HepG2 (cell line): ENCODE measurements around the gene IRX3. TPM values are rescaled to one million over a fixed set of nuclear protein-coding genes. Genes with fewer than 3 reads are reported as not detected.

Experiments
- ATAC-seq: fragments of 200-7000 bp; cut with Tn5 transposase; 3 replicates; pipeline ENCODE4 v1.9.1; 2020; ENCODE audit warnings: mild to moderate bottlenecking, moderate library complexity
- BruUV-seq: library from RNA; stranded (reverse); fragments of 400-500 nt; replicated peaks from 2 replicates; lab custom pipeline; 2021; lab: Mats Ljungman, UMichigan
- CTCF ChIA-PET: fragments of 300-600 bp; formaldehyde crosslinking; extraction: SDS; loops from one replicate; lab custom pipeline; 2021; ENCODE audit warnings: low total read pairs, inconsistent platforms, low intra/inter-chr PET ratio; lab: Yijun Ruan, JAX
- POLR2A ChIA-PET: fragments of 350-600 bp; sonication (Branson Sonifier 250); formaldehyde crosslinking; loops from one replicate; lab custom pipeline; 2020; ENCODE audit warnings: antibody characterized with exemption, inconsistent platforms; lab: Yijun Ruan, JAX
- DNase-seq: peaks from one replicate; pipeline ENCODE4 v3.0.0-alpha.2; 2015; ENCODE audit warnings: low spot score
- FAIRE-seq: peaks from 3 replicates; lab custom pipeline; 2011; peaks lifted over from hg19 to GRCh38; lab: Jason Lieb, UNC
- H2AFZ ChIP-seq: one replicate; pipeline ENCODE4 v1.6.1; 2011; ENCODE audit warnings: low read length, inconsistent platforms
- H3K27ac ChIP-seq: fragments of 300-600 bp; 3 replicates; pipeline ENCODE4 v1.8.0; 2011; ENCODE audit warnings: mixed run types, mild to moderate bottlenecking, mixed read lengths, low read length, inconsistent platforms; ENCODE audit not compliant: insufficient read depth; ENCODE audit errors: extremely low read length
- H3K27me3 ChIP-seq, 2 experiments: fragments of 200-600 bp in 1 of 2; 2 replicates in 1 of 2; 3 replicates in 1 of 2; pipeline versions ENCODE4 v1.6.0 to v1.8.0; 2011; ENCODE audit warnings: low read length in 2 of 2, mild to moderate bottlenecking in 2 of 2, moderate library complexity in 2 of 2, inconsistent platforms in 1 of 2; ENCODE audit not compliant: insufficient read depth in 2 of 2, control insufficient read depth in 1 of 2
- H3K36me3 ChIP-seq, 2 experiments: fragments of 200-600 bp in 1 of 2; replicated peaks in 1 of 2; 2 replicates in 1 of 2; 3 replicates in 1 of 2; pipeline versions ENCODE4 v1.5.1 to v1.8.0; 2011; ENCODE audit warnings: low read length in 2 of 2, inconsistent platforms in 1 of 2; ENCODE audit not compliant: insufficient read depth in 2 of 2, control insufficient read depth in 1 of 2
- H3K4me1 ChIP-seq: 2 replicates; pipeline ENCODE4 v1.5.1; 2012; ENCODE audit warnings: low read length, inconsistent platforms; ENCODE audit not compliant: insufficient read depth
- H3K4me2 ChIP-seq: 2 replicates; pipeline ENCODE4 v1.6.0; 2011; ENCODE audit warnings: low read depth, low read length, inconsistent platforms
- H3K4me3 ChIP-seq, 3 experiments: fragments of 200-600 bp in 1 of 3; sonication (generic), shearing (Covaris generic) in 1 of 3; replicated peaks in 1 of 3; 2 replicates each; pipeline ENCODE4 v1.5.1; 2011 to 2016; ENCODE audit warnings: low read length in 3 of 3, inconsistent platforms in 2 of 3, low read depth in 2 of 3, mild to moderate bottlenecking in 2 of 3, control low read depth in 1 of 3, mixed read lengths in 1 of 3; ENCODE audit not compliant: insufficient read depth in 1 of 3
- H3K79me2 ChIP-seq: one replicate; pipeline ENCODE4 v1.6.1; 2011; ENCODE audit warnings: low read length, inconsistent platforms; ENCODE audit not compliant: insufficient read depth
- H3K9ac ChIP-seq: 2 replicates; pipeline ENCODE4 v1.6.0; 2011; ENCODE audit warnings: mild to moderate bottlenecking, low read depth, low read length, inconsistent platforms; ENCODE audit not compliant: insufficient read depth
- H3K9me3 ChIP-seq: 2 replicates; pipeline ENCODE4 v1.5.1; 2012; ENCODE audit warnings: mild to moderate bottlenecking, low read length
- H4K20me1 ChIP-seq: 2 replicates; pipeline ENCODE4 v1.6.0; 2011; ENCODE audit warnings: inconsistent platforms, mild to moderate bottlenecking, low read length, moderate library complexity; ENCODE audit not compliant: insufficient read depth
- CBX5 ChIP-seq: sonication (generic); formaldehyde crosslinking; IDR thresholded peaks from 2 replicates; pipeline ENCODE4 v1.4.0; 2020; ENCODE audit warnings: missing genetic modification reagents, borderline replicate concordance
- CEBPZ ChIP-seq: IDR thresholded peaks from 2 replicates; pipeline ENCODE4 v1.6.1; 2012; ENCODE audit warnings: low read length, improper control_type of control experiment
- ISX ChIP-seq: sonication (generic); formaldehyde crosslinking; conservative IDR thresholded peaks from 2 replicates; pipeline ENCODE4 v1.5.0; 2020; ENCODE audit warnings: missing genetic modification reagents
- MEIS2 ChIP-seq: sonication (generic); formaldehyde crosslinking; IDR thresholded peaks from 2 replicates; pipeline ENCODE4 v1.9.0; 2021; ENCODE audit warnings: mild to moderate bottlenecking, missing genetic modification reagents
- NKX3-1 ChIP-seq: sonication (generic); formaldehyde crosslinking; IDR thresholded peaks from 2 replicates; pipeline ENCODE4 v1.5.0; 2020; ENCODE audit warnings: missing genetic modification reagents
- SIX1 ChIP-seq: sonication (generic); formaldehyde crosslinking; IDR thresholded peaks from 2 replicates; pipeline ENCODE4 v1.4.0; 2020; ENCODE audit warnings: missing genetic modification reagents, borderline replicate concordance
- SNAI1 ChIP-seq: sonication (generic); formaldehyde crosslinking; IDR thresholded peaks from 2 replicates; pipeline ENCODE4 v1.5.0; 2020; ENCODE audit warnings: mild to moderate bottlenecking, missing genetic modification reagents, borderline replicate concordance
- THAP11 ChIP-seq: IDR thresholded peaks from 2 replicates; pipeline ENCODE4 v1.6.1; 2016; ENCODE audit warnings: missing biosample characterization, missing genetic modification reagents
- TP53 ChIP-seq: sonication (generic); formaldehyde crosslinking; conservative IDR thresholded peaks from 2 replicates; pipeline ENCODE4 v1.4.0; 2020; ENCODE audit warnings: missing genetic modification reagents
- ZNF20 ChIP-seq: sonication (generic); formaldehyde crosslinking; IDR thresholded peaks from 2 replicates; pipeline ENCODE4 v1.4.0; 2020; ENCODE audit warnings: mild to moderate bottlenecking, moderate library complexity, missing genetic modification reagents
- ZNF317 ChIP-seq: sonication (generic); formaldehyde crosslinking; IDR thresholded peaks from 2 replicates; pipeline ENCODE4 v1.5.0; 2020; ENCODE audit warnings: mild to moderate bottlenecking, missing genetic modification reagents
- WGBS: methylation state at CpG from one replicate; pipeline ENCODE4 v1.1.6; 2017; ENCODE audit warnings: low lambda C conversion rate; 5-methylcytosine and 5-hydroxymethylcytosine counted together
- in situ Hi-C: cut with HindIII; loops from 2 replicates; pipeline ENCODE4 v1.10.0; 2017; ENCODE audit warnings: low pct_unique_long_range_greater_than_20kb; ENCODE audit not compliant: extremely low pct_ligation_motif_present
- intact Hi-C: fragments of 100-400 bp; cut with micrococcal nuclease; formaldehyde crosslinking; loops from one replicate; pipeline ENCODE4 v1.10.0; 2022; ENCODE audit not compliant: unreplicated experiment
- polyA plus RNA-seq, 8 experiments: library from polyadenylated mRNA; depleted of rRNA in 3 of 8; stranded (reverse) in 7 of 8; unstranded in 1 of 8; fragments of >200 nt; fragmentation: Illumina TruSeq in 4 of 8; extraction: Trizol in 4 of 8; gene quantifications; 2 replicates each; pipeline versions ENCODE4 v1.2.1 to v1.2.3, GENCODE V29; 2011 to 2016; ENCODE audit warnings: low read depth in 4 of 8, missing spikeins in 1 of 8, mixed read lengths in 1 of 8; ENCODE audit not compliant: insufficient read depth in 1 of 8
- total RNA-seq, 5 experiments: library from RNA; depleted of rRNA; stranded (reverse); fragments of >200 nt; fragmentation: Illumina TruSeq; extraction: Trizol; gene quantifications; 2 replicates each; pipeline ENCODE4 v1.2.3, GENCODE V29; 2016; ENCODE audit warnings: low read depth in 1 of 5
- TF ChIP-seq, protein P1 (sequence below): sonication (generic); formaldehyde crosslinking; IDR thresholded peaks from 2 replicates; pipeline ENCODE4 v1.4.0; 2020; ENCODE audit warnings: mild to moderate bottlenecking, missing genetic modification reagents

Gene IRX3
- total and polyA plus RNA-seq, 2 of the 13 experiments (the other 11 are each of a cell fraction or from before 2014, with no cell fraction given): 9.2 to 16.4 TPM

- H3K4me3 ChIP-seq: peak overlapping the region; percentile 87 to 98 (median 88)
- no peaks in the 10 kb centered on the region for H3K27me3 ChIP-seq
- peak; percentile 41 for ATAC-seq
- DNase-seq: peak; percentile 38
- FAIRE-seq: no peak
- peaks cover 1 to 3% of the 10 kb centered on the region in 2 experiments; a peak in 3 of 5 replicates for H3K36me3 ChIP-seq
- 2% methylated on average over 48 of the region's 77 CpGs for WGBS
- H3K4me1 ChIP-seq: peaks cover 16% of the 10 kb centered on the region
- peak overlapping the region; percentile 91 for H3K27ac ChIP-seq
- in situ Hi-C loops: loop anchor here (10.0 kb wide), 1 partner anchor 511 kb away; no protein-coding TSS in a partner anchor
- intact Hi-C loops: loop anchor here (2.0 to 10.0 kb wide), 6 partner anchors 111 to 741 kb away; no protein-coding TSS in a partner anchor
- peak overlapping the region; percentile 84 for H3K4me2 ChIP-seq
- no TSS peak for BruUV-seq
- ChIA-PET POLR2A (interaction anchor here (0.7 to 3.1 kb wide), 13 partner anchors 15 to 850 kb away, joined by 3 to 16 read pairs (median 4); no protein-coding TSS in a partner anchor), CTCF (no interaction called here)
- peak overlapping the region; percentile 81 for H3K9ac ChIP-seq
- peaks cover 19% of the 10 kb centered on the region for H3K79me2 ChIP-seq
- no peaks in the 10 kb centered on the region for H3K9me3 ChIP-seq
- no peaks in the 10 kb centered on the region for H4K20me1 ChIP-seq
- H2AFZ ChIP-seq: no peak overlapping the region
- TF ChIP-seq NKX3-1 (CRISPR knock-in tag) (0 out of 2 replicates have a peak, but pooled peaks have one; percentile 31), CBX5 (CRISPR knock-in tag) (peak; percentile 80; the same call in 1 of the 2 replicates), SNAI1 (CRISPR knock-in tag) (no peak; the same call in 1 of the 2 replicates), THAP11 (CRISPR knock-in tag) (no peak), TP53 (CRISPR knock-in tag) (no peak), ZNF317 (CRISPR knock-in tag) (no peak), MEIS2 (no peak), ZNF20 (CRISPR knock-in tag) (0 out of 2 replicates have a peak, but pooled peaks have one; percentile 19), CEBPZ (no peak), SIX1 (CRISPR knock-in tag) (no peak), ISX (CRISPR knock-in tag) (no peak)
- TF ChIP-seq, protein P1, sequence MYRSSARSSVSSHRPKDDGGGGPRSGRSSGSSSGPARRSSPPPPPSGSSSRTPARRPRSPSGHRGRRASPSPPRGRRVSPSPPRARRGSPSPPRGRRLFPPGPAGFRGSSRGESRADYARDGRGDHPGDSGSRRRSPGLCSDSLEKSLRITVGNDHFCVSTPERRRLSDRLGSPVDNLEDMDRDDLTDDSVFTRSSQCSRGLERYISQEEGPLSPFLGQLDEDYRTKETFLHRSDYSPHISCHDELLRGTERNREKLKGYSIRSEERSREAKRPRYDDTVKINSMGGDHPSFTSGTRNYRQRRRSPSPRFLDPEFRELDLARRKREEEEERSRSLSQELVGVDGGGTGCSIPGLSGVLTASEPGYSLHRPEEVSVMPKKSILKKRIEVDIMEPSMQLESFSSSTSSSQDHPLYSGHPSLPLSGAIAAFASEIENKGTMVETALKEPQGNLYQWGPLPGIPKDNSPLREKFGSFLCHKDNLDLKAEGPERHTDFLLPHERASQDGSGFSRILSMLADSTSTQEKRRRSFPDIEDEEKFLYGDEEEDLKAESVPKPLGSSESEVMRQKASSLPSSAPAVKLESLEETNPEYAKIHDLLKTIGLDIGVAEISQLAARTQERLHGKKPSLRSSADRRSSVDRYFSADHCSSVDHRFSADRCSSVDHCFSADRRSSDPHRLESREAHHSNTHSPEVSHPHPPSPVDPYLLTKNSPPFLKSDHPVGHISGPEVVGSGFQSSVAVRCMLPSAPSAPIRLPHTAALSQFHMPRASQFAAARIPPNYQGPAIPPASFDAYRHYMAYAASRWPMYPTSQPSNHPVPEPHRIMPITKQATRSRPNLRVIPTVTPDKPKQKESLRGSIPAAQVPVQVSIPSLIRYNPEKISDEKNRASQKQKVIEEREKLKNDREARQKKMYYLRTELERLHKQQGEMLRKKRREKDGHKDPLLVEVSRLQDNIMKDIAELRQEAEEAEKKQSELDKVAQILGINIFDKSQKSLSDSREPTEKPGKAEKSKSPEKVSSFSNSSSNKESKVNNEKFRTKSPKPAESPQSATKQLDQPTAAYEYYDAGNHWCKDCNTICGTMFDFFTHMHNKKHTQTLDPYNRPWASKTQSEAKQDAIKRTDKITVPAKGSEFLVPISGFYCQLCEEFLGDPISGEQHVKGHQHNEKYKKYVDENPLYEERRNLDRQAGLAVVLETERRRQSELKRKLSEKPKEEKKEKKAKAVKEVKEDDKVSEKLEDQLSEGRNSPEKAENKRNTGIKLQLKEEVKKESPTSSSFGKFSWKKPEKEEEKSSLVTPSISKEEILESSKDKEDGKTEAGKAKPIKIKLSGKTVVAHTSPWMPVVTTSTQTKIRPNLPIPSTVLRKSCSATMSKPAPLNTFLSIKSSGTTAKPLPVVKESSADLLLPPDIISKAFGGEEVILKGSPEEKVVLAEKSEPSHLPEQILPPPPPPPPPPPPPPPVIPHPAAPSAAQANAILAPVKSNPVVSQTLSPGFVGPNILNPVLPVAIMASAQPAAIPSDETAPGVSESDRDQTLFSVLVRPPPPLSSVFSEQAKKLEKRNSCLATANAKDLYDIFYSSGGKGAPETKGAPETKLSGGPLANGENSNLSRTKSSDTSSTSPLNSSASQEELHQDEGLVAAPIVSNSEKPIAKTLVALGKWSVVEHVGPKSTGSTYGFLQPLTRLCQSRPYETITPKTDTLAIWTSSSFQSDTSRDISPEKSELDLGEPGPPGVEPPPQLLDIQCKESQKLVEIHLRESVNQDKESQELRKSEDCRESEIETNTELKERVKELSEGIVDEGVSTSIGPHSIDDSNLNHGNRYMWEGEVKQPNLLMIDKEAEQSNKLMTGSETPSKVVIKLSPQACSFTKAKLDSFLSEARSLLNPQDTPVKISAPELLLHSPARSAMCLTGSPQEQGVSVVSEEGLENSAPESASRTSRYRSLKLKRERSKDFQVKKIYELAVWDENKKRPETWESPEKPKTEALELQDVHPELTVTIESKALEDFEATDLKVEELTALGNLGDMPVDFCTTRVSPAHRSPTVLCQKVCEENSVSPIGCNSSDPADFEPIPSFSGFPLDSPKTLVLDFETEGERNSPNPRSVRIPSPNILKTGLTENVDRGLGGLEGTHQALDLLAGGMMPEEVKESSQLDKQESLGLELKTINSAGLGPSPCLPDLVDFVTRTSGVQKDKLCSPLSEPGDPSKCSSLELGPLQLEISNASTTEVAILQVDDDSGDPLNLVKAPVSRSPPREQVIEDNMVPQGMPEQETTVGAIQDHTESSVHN: peak; percentile 23; the same call in 1 of the 2 replicates
These were observed 1.0 kb downstream of the IRX3 start for GRCh38 chr16:54285414-54286089.
